PFSK-1 (cell line): ENCODE measurements around the gene RPL19.

Experiments used
- FOXP2 ChIP-seq: optimal IDR thresholded peaks from 2 replicates; pipeline ENCODE3; 2011; ENCODE audit warnings: borderline replicate concordance, control low read depth, inconsistent platforms; ENCODE audit not compliant: insufficient read depth; ENCODE audit errors: extremely low read length, extremely low read depth
- POLR2AphosphoS5 ChIP-seq: IDR thresholded peaks from 2 replicates; pipeline ENCODE4 v1.6.1; 2012; ENCODE audit warnings: low read depth, mild to moderate bottlenecking, control low read depth, low read length, moderate library complexity
- SIN3A ChIP-seq: IDR thresholded peaks from 2 replicates; pipeline ENCODE4 v1.6.1; 2012; ENCODE audit warnings: mild to moderate bottlenecking, low read length, moderate library complexity, borderline replicate concordance; ENCODE audit not compliant: insufficient read depth
- TAF1 ChIP-seq: IDR thresholded peaks from 2 replicates; pipeline ENCODE4 v1.6.1; 2012; ENCODE audit warnings: low read length, control low read depth, borderline replicate concordance; ENCODE audit not compliant: insufficient read depth
- TF ChIP-seq, protein P1 (sequence below), 2 experiments: IDR thresholded peaks; 2 replicates each; pipeline versions ENCODE4 v1.6.1 to v1.8.0; 2011 to 2012; ENCODE audit warnings: low read depth in 2 of 2, low read length in 2 of 2, control low read depth in 1 of 2, inconsistent platforms in 1 of 2, mild to moderate bottlenecking in 1 of 2, moderate library complexity in 1 of 2; ENCODE audit not compliant: insufficient read depth in 1 of 2

The RPL19 gene

DNA sequence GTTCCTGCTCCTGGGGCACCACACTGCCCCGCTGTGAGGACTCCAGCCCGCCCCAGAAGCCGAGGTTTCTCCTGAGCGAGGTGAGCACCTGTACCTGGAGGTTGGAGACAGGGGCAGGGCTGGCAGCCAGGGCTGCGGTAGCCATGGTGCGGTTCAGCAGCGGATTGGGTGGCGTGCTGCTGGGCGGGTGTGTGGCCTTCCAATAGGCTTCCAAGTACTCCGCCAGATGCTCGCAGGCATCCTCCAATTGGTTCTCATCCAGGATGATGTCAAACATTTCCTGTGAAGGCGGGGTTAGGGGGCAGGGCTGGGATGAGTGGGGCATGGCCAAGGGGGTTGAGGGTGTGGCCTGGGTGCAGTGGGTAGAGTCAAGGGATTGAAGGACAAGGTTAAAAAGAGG, 22.8 kb upstream of the RPL19 start:
- TF ChIP-seq, protein P1, sequence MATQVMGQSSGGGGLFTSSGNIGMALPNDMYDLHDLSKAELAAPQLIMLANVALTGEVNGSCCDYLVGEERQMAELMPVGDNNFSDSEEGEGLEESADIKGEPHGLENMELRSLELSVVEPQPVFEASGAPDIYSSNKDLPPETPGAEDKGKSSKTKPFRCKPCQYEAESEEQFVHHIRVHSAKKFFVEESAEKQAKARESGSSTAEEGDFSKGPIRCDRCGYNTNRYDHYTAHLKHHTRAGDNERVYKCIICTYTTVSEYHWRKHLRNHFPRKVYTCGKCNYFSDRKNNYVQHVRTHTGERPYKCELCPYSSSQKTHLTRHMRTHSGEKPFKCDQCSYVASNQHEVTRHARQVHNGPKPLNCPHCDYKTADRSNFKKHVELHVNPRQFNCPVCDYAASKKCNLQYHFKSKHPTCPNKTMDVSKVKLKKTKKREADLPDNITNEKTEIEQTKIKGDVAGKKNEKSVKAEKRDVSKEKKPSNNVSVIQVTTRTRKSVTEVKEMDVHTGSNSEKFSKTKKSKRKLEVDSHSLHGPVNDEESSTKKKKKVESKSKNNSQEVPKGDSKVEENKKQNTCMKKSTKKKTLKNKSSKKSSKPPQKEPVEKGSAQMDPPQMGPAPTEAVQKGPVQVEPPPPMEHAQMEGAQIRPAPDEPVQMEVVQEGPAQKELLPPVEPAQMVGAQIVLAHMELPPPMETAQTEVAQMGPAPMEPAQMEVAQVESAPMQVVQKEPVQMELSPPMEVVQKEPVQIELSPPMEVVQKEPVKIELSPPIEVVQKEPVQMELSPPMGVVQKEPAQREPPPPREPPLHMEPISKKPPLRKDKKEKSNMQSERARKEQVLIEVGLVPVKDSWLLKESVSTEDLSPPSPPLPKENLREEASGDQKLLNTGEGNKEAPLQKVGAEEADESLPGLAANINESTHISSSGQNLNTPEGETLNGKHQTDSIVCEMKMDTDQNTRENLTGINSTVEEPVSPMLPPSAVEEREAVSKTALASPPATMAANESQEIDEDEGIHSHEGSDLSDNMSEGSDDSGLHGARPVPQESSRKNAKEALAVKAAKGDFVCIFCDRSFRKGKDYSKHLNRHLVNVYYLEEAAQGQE (IDR thresholded peaks at IDR 0.05; ENCODE audit: insufficient read depth in 1 of 2, low read depth in 2 of 2, low read length in 2 of 2): no peak
- TF ChIP-seq POLR2AphosphoS5: no peak
- no peak for TF ChIP-seq SIN3A
- no peak for TF ChIP-seq TAF1
- TF ChIP-seq FOXP2: no peak

DNA sequence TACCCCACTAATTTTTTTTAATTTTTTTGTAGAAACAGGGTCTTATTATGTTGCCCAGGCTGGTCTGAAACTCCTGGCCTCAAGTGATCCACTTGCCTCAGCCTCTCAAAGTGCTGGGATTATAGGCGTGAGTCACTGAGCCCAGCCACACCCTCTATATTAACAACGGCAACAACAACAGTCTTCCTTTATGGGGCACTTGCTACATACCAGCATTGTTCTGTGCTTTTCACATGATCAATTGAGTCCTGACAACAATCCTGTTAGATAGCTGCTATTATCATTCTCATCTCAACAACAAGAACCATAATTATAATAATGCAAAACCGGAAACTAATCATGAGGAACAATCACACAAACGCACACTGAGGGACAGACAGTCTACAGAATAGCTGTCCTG, 21.5 kb upstream of the RPL19 start:
- TF ChIP-seq POLR2AphosphoS5 (no peak), TAF1 (no peak), SIN3A (no peak), FOXP2 (no peak)
- TF ChIP-seq, protein P1 (IDR thresholded peaks at IDR 0.05; ENCODE audit: insufficient read depth in 1 of 2, low read depth in 2 of 2, low read length in 2 of 2): no peak

DNA sequence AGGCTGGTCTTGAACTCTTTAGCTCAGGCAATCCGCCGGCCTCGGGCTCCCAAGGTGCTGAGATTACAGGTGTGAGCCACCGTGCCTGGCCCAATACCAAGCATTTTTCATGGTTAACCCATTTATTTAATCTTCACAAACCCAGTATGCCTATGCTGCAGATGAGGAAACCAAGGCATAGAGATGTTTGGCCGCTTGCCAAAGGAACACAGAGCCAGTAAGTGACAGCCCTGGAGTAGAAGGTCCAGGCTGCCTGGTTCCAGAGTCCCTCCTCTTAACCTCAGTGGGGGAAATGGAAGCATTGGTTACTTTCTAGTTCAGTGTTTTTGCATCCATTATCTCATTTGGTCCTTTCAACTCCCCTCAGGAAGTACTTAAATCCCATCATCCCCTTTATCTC, 18.8 kb upstream of the RPL19 start:
- TF ChIP-seq SIN3A (no peak), POLR2AphosphoS5 (no peak), FOXP2 (no peak), TAF1 (no peak)
- TF ChIP-seq, protein P1 (IDR thresholded peaks at IDR 0.05; ENCODE audit: insufficient read depth in 1 of 2, low read depth in 2 of 2, low read length in 2 of 2): no peak

DNA sequence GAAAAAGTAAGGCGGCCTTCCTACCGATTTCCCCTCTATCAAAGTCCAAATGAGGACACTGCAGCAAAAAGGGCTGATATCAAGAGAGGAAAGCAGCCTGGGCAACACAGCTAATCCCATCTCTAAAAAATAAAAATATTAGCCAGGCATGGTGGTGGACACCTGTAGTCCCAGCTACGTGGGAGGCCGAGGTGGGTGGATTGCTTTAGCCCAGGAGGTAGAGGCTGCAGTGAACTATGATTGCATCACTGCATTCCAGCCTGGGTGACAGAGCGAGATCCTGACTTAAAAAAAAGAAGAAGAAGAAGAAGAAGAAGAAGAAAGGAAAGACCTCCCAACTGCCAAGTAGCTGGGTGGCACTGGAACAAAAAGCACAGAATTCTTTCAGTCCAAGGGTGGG, 17.0 kb upstream of the RPL19 start:
- TF ChIP-seq, protein P1 (IDR thresholded peaks at IDR 0.05; ENCODE audit: insufficient read depth in 1 of 2, low read depth in 2 of 2, low read length in 2 of 2): no peak
- TF ChIP-seq POLR2AphosphoS5 (no peak), SIN3A (no peak), TAF1 (no peak), FOXP2 (no peak)

DNA sequence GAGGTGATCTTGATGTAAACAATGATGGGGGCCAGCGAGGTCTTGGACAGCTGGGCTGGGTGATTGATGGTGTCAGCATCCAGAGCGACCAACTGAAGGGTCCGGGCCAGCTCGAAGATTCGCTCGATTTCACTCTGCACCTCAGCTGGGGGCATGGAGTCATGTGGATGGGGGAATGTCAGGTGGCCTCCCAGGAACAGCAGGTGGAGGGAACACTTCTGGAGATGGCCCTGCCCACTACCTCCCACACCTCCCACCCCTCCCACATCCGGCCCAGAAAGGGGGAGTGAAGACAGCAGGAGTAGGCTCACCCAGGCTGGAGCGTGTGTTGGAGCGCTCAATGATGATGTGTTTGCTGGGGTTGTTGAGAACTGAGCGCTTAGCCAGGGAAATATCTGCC, 16.4 kb upstream of the RPL19 start:
- TF ChIP-seq TAF1: no peak
- no peak for TF ChIP-seq POLR2AphosphoS5
- TF ChIP-seq, protein P1 (IDR thresholded peaks at IDR 0.05; ENCODE audit: insufficient read depth in 1 of 2, low read depth in 2 of 2, low read length in 2 of 2): no peak
- TF ChIP-seq FOXP2: no peak
- no peak for TF ChIP-seq SIN3A
